Fibroblast of lung (primary cell): ENCODE measurements around the gene CIITA.

ENCODE experiments used
- CTCF ChIP-seq, 2 donors: IDR thresholded peaks in 1 of 2; conservative IDR thresholded peaks in 1 of 2; 1 replicate in 1 of 2; 2 replicates in 1 of 2; pipeline ENCODE4 v1.5.1; 2011 to 2012; ENCODE audit warnings: low read length in 2 of 2, control low read depth in 1 of 2, inconsistent platforms in 1 of 2, low read depth in 1 of 2, mild to moderate bottlenecking in 1 of 2
- EZH2 ChIP-seq: IDR thresholded peaks from 2 replicates; pipeline ENCODE4 v1.5.1; 2012; ENCODE audit warnings: low read length, control low read depth, mild to moderate bottlenecking; ENCODE audit errors: missing control alignments

GRCh38 chr16:10946308-10946707 is 69.3 kb downstream of the CIITA start:
- TF ChIP-seq EZH2: no peak
- TF ChIP-seq CTCF (conservative IDR thresholded peaks at IDR 0.05 in 1 of 2, IDR thresholded peaks at IDR 0.05 in 1 of 2; ENCODE audit: low read depth in 1 of 2, low read length in 2 of 2): no peak
